GM21526 (cell line): ENCODE data around the gene KRTAP1-4.
"Not testable (repeated sequence)": the region's sequence is repeated elsewhere in the genome, so short reads cannot be mapped to it uniquely, and the experiment has no call there.

Source experiments
- ATAC-seq: cut with Tn5 transposase; IDR thresholded peaks from one replicate; pipeline ENCODE4 v1.9.1; 2021; ENCODE audit warnings: moderate library complexity; ENCODE audit not compliant: unreplicated experiment, low FRiP score

KRTAP1-4 gene

GRCh38 chr17:41049110-41049509 is 19.1 kb upstream of the KRTAP1-4 start:
- no peak for ATAC-seq

DNA sequence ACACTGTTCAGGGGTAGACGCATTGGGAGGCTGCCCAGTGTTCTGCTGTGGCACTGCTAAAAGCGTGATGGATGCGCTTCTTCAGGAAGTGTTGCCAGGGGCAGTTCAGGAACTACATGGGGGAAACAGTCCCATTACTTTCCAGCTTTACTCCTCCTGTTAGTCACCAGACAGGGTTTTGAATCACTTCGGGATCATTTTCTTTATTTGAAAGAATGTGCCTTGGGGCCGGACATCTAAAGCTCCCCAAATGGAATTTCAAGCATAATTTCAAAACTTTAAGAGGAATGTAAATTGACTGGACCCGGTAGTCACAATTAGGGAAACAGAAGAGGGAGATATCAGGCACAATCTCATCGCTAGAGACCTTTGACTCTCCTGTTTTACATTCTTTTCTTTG is 18.4 kb upstream of the KRTAP1-4 start:
- ATAC-seq: no peak

- ATAC-seq: not testable (repeated sequence)
These were observed 16.9 kb upstream of the KRTAP1-4 start, which contains the start of gene KRTAP2-1 for GRCh38 chr17:41046735-41047465. Gene KRTAP2-1 (minus strand): TSS chr17:41047316. CDS start chr17:41047267, 49 bp downstream.

DNA sequence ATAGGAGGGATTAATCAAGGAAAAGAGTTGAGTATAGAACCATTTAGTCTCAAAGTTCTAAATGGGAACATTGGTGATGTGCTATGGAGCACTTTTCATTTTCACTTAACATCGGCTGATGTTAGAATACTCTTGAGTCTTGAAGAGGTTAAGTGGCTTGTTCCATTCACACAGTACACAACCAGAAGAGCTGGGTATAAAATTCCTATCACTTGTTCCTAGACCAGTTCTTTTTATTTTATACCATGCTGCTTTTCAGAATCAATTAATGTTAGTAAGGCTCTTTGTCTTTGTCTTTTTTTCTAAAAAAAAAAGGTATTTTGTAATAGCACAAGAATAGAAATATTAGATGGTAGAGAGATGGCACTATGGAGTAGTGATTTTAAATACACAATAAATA is 13.0 kb upstream of the KRTAP1-4 start:
- no peak for ATAC-seq

DNA sequence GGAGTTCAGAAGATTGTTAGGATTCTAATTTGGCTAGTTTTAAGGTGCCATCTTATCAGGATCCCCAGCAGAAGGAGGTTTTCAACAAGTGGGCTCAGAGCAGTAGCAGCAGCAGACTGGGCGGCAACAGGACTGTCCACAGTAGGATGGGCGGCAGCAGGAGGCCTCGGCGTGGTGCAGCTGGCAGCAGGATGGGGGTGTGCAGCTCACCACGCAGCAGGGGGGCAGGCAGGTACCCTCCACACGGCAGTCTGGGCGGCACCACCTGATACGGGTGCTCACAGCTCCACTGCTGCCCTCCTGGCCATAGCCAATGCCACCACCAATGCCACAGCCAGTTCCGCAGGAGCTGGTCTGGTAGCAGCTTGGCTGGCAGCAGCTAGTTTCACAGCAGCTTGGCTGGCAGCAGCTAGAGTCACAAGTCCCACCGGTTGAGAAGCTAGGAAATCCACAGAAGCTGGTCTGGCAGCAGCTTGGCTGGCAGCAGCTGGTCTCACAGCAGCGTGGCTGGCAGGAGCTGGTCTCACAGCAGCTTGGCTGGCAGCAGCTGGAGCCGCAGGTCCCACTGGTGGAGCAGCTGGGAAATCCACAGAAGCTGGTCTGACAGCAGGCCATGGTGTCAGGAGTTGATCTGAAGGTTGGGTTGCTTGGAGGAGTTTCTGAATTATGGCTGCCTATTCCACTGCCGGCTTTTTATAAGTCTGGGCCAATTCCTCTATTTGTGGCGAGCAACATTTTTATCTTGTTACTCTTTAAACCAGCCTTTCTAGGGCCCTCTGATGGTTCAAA is 11.0 kb upstream of the KRTAP1-4 start, which contains the start of gene KRTAP1-1:
TSS of gene KRTAP1-1 (minus strand) at position 668 of the 789 bp plus-strand sequence. CDS start at position 615, 53 bp downstream.
- not testable (repeated sequence) for ATAC-seq

GRCh38 chr17:41037853-41038350 is 7.9 kb upstream of the KRTAP1-4 start:
- no peak for ATAC-seq

- not testable (repeated sequence) for ATAC-seq
These were observed 4.4 kb upstream of the KRTAP1-4 start, which contains the start of gene KRTAP1-3 for GRCh38 chr17:41034346-41034935. Gene KRTAP1-3 (minus strand): TSS chr17:41034874. CDS start chr17:41034821, 53 bp downstream.

DNA sequence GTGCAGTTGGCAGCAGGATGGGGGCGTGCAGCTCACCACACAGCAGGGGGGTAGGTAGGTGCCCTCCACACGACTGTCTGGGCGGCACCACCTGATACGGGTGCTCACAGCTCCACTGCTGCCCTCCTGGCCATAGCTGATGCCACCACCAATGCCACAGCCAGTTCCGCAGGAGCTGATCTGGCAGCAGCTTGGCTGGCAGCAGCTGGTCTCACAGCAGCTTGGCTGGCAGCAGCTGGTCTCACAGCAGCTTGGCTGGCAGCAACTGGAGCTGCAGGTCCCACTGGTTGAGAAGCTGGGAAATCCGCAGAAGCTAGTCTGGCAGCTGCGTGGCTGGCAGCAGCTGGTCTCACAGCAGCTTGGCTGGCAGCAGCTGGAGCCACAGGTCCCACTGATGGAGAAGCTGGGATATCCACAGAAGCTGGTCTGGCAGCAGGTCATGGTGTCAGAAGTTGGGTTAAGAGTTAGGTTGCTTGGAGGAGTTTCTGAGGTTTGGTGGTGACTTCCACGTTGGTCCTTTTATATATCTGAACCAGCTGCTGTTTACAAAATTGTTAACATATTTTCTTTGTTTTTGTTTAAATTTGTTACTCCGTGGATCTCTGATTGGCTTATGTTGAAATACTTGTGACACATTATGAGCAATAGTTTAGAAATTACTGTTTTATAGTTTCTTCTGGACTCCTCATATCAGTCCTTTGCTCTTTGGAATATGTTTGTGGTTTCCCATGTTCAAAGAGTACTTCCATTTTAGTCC is 3.1 kb downstream of the KRTAP1-4 start, which contains the start of gene KRTAP1-5:
TSS of gene KRTAP1-5 (minus strand) at position 494 of the 757 bp plus-strand sequence. CDS start at position 441, 53 bp downstream.
- no peak for ATAC-seq

DNA sequence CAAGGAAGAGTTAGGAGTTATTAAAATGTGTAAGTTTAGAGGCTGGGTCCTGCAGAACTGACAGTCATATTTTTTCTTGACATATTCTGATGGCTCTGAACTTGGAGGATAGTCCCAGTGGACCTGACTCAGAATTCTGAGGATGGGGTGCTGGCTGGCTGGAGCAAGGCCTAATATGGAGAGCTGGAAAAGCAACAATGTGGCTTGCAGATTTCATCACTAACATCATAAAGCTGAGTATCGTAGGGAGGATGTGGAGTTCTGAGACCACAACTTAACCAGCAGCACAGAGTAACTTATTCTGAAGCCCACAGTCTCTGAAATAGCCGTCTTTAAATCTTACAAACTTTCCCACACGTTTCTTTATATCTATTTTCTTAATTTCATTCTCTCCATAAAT is 5.3 kb downstream of the KRTAP1-4 start:
- ATAC-seq: no peak

GRCh38 chr17:41020336-41020735 is 9.7 kb downstream of the KRTAP1-4 start:
- ATAC-seq: no peak

DNA sequence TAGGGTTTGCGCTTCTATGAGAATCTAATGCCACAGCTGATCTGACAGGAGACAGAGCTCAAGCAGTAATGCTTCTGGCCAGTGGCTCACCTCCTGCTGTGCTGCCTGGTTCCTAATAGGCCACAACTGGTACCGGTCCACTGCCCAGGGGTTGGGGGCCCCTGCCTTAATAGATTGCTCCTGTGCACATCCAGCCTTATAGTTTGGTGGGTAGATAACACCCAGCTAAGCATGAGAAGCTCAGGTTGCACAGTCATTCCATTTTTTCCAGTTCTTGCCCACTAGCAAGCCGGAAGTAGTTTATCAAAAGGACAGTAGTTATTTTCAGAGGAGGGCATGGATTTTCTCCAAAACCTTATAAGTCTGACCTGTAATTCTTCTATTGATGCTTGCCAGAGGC is 10.6 kb downstream of the KRTAP1-4 start:
- ATAC-seq: no peak

DNA sequence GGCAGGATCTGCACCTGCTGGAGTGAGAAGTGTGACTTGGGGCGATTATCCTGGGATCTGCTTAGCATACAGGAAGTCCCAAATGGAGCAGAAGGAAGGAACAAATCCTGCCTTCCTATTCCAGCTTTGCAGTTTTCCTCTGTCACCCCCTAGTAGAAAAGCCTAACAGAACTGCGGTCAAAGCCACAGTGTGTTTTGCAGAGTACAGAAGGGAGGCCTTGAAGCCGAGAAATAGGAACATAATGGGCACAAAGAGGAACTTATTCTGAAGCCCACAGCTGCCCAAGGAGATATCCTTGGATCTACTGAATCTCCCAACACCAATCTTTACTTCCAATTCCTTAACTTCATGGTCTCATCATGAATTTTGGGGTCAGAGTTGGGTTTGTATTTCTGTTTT is 11.5 kb downstream of the KRTAP1-4 start:
- no peak for ATAC-seq

DNA sequence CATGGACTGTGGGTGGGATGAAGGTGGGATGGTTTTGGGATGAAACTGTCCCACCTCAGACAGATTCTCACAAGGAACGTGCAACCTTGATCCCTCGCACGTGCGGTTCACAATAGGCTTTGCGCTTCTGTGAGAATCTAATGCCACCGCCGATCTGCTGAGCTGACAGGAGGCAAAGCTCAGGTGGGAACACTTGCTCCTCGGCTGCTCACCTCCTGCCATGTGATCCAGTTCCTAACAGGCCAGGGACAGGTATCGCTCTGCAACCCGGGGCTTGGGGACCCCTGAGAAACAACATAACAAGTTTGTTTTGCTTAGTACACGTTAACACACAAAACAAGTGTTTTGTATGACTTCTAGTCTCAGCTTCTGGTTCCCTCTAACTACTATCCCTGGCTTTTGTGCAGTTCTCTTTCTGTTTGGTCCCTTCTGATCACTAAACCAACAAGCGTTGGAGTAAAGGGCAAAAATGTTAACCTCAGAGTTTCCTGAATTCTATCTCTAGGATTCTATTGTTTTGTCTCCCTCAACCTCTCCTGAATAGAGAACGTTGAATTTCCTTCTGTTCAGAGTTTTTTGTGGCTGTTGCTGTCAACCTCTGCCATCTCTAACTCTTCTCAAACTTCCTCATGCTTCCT is 13.3 kb downstream of the KRTAP1-4 start:
- no peak for ATAC-seq

- ATAC-seq: no peak
These were observed 14.5 kb downstream of the KRTAP1-4 start for GRCh38 chr17:41015454-41015853.

- no peak for ATAC-seq
These were observed 16.4 kb downstream of the KRTAP1-4 start for GRCh38 chr17:41013606-41014005.

GRCh38 chr17:41013181-41013580 is 16.8 kb downstream of the KRTAP1-4 start:
- no peak for ATAC-seq

GRCh38 chr17:41012326-41013120 is 17.5 kb downstream of the KRTAP1-4 start:
- no peak for ATAC-seq

DNA sequence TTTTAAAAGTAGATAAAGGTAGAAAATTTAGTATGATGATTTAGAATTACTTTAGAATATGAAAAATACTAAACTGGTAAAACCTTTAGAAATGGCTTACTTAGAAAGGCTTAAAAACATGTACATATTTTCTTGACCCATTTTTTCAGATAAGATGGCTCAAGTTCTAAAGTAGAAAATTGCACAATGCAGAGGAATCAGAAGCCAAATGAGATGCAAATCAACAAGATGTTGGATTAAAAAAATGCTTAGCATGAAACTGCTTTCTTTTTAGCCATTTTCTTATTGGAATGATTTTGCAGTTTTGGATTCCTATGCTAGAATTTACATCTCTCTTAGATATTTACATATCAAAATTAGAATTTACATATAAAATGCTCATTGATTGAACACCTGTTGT is 19.6 kb downstream of the KRTAP1-4 start:
- no peak for ATAC-seq

DNA sequence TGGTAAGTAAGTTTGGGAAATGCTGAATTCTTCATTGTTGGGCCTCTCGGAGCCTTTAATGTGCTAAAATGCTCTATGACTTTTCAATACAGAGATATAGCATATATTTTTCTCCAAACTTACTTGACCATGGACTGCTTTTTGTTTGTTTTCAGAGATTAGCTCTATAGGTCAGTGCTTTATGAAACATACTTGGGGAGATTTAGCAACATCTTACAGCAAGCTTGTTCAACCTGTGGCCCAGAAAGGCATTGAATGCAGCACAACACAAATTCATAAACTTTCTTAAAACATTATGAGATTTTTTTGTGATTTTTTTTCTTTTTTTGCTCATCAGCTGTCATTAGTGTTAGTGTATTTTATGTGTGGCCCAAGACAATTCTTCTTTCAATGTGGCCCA is 20.1 kb downstream of the KRTAP1-4 start:
- no peak for ATAC-seq
